Keratinocyte (primary cell): ENCODE data around the gene FGFR2.

Experiments
- CTCF ChIP-seq, 3 experiments: IDR thresholded peaks in 1 of 3; conservative IDR thresholded peaks in 1 of 3; optimal IDR thresholded peaks in 1 of 3; 2 replicates in 2 of 3; 3 replicates in 1 of 3; pipeline versions ENCODE3 to v1.5.1; 2011; ENCODE audit warnings: low read length in 3 of 3, mild to moderate bottlenecking in 3 of 3, moderate library complexity in 2 of 3, control low read depth in 1 of 3, inconsistent platforms in 1 of 3; ENCODE audit not compliant: insufficient read depth in 2 of 3; ENCODE audit errors: extremely low read depth in 1 of 3
- EZH2 ChIP-seq: IDR thresholded peaks from one replicate; pipeline ENCODE4 v1.6.1; 2012; ENCODE audit warnings: inconsistent platforms, mild to moderate bottlenecking, low read length, moderate library complexity

- TF ChIP-seq EZH2 (no peak), CTCF (optimal IDR thresholded peaks at IDR 0.05 in 1 of 3, IDR thresholded peaks at IDR 0.05 in 1 of 3, conservative IDR thresholded peaks at IDR 0.05 in 1 of 3; ENCODE audit: extremely low read depth in 1 of 3, insufficient read depth in 2 of 3, low read length in 3 of 3) (no peak)
These were observed 86.8 kb downstream of the FGFR2 start for GRCh38 chr10:121511460-121511859.
